Glomerular visceral epithelial cell (primary cell): ENCODE data around the gene GAN.
A peak's percentile ranks its signal among the peaks of the same experiment; 100 is the strongest.

ENCODE experiments used
- DNase-seq: peaks from one replicate; pipeline ENCODE4 v3.0.0-alpha.2; 2016; ENCODE audit errors: extremely low spot score

Gene GAN

DNA sequence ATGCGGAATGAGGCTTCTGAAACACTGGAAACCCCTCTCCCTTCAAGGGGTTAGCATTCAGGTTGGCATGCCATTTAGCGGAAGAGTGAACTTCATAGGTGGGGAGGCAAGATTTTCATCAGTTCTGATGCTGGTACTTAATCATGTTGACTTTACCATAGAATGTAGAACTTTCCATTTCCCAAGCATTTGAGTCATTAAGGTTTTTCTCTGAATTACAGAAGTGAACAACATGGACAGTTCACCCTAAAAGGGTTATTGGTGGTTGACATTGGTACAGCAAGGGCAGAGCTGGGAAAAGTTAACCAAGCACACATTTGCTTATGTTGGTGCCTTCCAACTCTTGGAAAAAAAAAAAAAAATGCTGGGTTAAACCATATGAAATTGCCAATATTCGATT, 39.1 kb downstream of the GAN start:
- no peak for DNase-seq

DNA sequence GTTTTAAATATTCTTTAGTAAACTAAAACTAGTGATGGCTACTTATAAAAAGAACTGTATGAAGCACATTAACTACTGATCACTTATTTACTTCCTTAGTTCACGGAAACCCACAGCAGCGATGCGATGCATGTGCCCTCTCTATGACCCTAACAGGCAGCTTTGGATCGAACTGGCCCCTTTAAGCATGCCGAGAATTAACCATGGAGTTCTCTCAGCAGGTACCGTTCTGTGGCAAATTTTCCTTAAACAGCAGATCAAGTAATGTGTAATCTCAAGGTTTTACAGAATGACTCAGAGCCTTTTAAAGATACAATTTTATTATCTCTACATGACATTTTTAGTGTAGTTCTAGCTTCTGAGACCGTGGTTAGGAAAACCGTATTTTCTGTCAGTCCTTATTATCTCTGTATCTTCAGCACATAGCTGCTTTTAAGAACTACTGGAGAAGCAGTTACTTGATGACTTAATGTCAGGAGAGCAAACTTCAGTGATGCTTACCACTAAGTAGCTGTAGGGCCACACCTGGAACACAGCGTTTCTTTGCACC, 43.0 kb downstream of the GAN start:
- no peak for DNase-seq

DNA sequence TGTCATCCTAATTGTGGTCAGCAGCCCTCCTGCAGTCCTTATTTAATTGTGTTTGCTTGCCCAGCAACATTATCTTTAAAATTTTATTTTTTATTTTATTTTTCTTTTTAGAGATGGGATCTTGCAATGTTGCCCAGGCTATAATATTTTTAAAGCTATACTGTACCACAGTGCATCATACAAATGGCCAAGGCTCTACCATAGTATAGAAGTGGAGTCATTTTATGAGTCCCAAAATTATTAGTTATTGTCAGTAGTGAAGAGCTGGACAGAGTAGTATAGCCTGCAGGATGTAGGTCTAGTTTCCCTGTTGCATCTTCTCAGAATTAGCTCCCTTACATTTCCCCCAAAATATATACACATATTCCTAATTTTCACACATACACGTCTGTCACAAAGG, 44.1 kb downstream of the GAN start:
- no peak for DNase-seq

DNA sequence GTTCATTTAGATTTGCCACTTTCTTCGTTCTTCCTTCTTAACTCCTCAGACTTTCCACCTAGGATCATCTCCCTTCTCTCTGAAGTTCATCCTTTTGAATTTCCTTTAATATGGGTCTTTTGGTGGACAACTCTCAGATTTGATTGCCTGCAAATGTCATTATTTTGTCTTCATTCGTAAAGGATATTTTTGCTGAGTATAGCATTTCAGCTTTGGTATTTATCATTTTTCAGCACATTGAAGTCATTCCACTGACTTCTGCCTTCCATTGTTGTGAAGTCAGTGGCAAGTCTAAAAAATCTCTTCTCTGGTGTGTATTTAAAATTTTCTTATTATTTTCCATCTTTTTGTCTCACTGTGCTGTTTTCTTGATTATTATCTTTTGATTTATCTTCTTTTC, 45.4 kb downstream of the GAN start:
- no peak for DNase-seq

DNA sequence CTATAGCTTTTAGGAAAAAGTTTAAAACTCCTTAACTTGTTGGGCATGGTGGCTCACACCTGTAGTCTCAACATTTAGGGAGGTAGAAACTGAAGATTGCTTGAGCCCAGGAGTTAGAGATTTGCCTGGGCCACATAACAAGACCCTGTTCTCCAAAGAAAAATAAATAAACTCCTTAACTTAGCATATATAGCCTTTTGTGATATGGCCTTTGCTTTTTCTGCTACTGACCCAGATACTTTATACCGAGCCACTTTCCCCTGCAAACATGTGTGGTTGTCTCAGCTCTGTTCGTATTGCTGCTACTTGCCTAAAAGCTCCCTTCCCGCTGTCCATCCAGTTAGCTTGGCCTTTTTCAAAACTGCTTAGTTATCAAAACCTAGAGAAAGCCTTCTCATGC, 51.0 kb downstream of the GAN start:
- no peak for DNase-seq

DNA sequence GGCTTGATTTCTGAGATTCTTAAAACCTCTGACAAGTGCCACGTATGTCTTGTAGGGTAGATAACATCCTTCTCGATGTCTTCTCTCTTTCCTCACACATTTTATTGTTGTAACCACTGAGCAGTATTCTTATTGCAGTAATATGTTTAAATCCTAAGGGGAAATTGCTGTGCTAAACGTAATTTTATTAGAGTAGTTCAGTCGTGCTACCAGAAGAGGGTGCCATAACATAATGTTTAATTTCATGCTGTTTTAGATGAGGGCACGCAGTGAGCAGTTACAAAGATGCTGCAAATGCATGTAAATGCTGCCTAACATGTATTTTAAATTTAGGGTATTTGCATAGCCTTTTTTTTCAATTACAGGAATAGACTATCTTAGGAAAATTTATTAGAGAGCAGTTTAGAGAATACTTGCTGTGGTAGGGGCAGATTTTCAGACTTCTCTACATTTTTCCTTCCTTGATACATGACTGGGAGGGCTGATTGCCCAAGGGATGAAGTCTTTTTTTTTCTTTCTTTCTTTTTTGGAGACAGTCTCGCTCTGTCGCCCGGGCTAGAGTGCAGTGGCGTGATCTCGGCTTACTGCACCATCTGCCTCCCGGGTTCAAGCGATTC, 51.7 kb downstream of the GAN start:
- DNase-seq: peak; percentile 51

DNA sequence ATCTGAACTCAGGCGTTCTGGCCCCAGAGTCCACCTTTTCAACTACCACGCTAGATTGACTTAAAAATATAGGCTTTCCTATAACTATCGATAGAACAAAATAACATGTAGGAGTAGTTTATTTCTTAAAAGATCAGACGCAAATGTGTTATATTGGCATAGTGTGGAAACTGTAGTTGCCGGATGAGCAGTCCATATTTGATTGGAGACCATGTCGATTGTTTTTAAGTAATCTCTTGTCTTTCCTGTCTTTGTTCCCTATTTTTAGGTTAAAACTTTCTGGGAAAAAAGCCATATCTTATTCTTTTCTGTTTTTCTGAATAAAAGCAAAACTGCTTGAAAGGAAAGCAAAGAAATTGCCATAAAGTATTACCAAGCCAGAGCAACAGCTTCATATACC, 53.1 kb downstream of the GAN start:
- no peak for DNase-seq

GRCh38 chr16:81369888-81370504, 55.2 kb downstream of the GAN start:
- no peak for DNase-seq

DNA sequence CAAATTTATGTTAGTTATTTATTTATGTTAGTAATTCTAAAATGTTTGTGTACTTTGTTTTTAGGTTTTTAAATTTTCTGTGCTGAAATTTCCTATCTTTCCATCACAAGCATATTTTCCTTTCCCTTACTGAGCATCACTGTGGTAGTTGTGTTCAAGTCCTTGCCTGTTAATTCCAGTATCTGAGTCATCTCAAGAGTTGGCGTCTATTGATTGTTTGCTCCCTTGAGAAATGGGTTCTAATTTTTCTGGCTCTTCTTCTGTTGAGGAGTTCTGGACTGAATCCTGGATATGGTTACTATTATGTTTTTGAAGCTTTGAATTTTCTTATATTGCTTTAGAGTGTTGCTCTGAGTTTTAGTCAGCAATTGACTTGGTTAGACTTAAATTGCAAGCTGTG, 56.3 kb downstream of the GAN start:
- no peak for DNase-seq

DNA sequence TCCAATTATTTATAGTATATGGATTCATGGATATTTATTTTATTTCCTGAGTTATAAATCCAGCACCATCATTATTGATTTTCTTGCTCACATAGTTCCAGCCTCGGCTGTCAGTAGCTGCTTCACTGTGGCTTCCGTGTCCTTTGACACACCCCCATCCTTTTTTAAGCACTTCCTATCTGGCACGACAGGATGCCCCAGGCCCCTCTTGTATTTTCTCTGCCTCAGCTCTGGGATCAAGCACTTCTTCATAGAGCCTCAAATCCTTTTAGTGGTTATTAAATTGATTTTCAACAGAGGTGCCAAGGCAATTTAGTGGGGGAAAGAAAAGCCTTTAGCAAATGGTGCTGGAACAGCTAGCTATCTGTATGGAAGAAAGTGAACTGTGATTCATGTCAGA, 59.8 kb downstream of the GAN start:
- no peak for DNase-seq

GRCh38 chr16:81376880-81377279, 62.1 kb downstream of the GAN start:
- DNase-seq: peak; percentile 49

GRCh38 chr16:81378049-81378448, 63.3 kb downstream of the GAN start:
- DNase-seq: no peak

DNA sequence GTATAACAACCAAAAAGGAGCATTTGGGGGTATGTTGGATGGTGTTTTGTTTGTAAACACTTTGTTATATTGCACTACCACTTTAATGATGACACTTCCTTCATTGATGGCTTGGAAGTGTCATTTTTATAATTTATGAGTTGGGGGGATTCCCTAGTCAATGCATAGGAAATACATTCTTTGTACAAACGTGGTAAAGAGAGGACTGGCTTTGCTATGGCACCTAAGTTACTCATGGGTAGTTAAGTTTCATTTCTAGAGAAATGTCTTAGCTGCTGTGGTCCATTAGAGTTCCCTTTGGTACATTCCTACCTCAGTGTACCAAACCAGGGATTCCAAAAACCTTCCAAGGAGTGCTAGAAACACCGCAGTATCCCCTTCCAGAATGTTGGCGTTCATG, 66.2 kb downstream of the GAN start:
- DNase-seq: no peak

GRCh38 chr16:81384006-81384405, 69.2 kb downstream of the GAN start:
- DNase-seq: no peak

- no peak for DNase-seq
Measured at GRCh38 chr16:81385031-81385756, 70.4 kb downstream of the GAN start.

- DNase-seq: no peak
Measured at GRCh38 chr16:81388357-81388756, 73.6 kb downstream of the GAN start.

GRCh38 chr16:81390840-81391239, 76.1 kb downstream of the GAN start:
- no peak for DNase-seq

DNA sequence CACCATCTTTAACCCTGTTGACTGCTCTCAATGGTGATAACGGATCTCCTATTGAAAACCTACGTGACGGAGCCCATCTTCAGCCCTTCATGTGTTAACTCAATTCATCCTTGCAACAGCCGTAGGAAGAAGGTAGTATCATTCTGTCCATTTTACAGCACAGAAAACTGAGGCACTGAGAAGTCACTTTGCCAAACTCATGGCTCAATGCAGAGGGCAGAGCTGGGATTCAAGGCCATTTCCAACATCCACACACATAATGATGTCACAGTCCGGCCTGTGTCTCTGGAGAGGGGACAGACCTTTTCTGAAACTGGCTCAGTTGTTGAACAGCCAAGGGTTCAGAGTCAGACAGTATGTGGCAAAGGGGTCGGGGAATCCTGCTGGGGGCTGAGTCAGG, 77.2 kb downstream of the GAN start:
- no peak for DNase-seq

DNA sequence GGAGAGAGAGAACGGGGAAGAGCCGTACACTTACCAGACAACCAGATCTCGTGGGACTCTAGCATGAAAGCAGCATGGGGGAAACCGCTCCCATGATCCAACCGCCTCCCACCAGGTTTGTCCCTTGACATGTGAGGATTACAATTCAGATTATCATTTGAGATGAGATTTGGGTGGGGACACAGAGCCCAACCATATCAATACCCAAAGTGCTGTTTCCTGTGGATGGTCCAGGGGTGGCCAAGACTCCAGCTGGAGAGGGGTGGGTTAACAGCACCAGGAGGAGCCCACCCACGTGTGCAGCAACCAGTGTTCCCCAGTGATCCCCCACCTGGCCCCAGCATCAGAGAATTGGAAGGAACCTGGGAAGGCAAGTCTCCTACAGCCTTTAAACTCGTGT, 79.7 kb downstream of the GAN start:
- DNase-seq: no peak

GRCh38 chr16:81394966-81395655, 80.3 kb downstream of the GAN start:
- no peak for DNase-seq

DNA sequence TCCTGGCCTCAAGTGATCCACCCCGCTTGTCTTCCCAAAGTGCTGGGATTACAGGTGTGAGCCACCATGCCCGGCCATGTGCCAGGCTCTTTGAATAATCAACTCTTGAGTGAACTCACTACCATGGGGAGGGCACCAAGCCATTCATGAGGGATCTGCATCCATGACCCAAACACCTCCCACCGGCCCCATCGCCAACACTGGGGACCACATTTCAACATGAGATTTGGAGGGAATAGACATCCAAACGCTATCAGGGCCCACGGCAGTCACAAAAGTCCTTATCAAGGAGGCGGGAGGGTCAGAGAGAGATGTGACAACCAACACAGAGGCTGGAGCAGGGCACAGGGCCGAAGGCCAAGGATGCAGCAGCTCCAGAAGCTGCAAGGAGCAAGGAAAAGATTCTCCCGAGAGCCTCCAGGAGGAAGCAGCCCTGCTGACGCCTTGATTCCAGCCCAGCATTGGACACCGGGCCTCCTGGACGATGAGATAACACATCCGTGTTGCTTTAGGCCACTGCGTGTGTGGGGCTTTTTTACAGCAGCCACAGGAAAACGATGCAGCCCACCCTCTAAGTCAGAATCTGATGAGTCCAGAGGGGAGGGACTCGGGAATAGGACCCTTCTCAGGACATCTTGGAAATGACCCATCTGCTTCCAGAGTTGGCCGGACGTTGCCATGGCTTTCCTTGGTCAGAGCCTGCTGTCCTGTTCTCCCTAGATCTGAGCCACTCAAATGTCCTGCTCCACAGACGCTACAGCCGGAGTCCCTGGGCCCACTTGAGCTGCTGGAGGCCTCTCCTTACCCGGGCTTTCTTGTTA, 82.5 kb downstream of the GAN start:
- no peak for DNase-seq
